HG03432 (cell line): ENCODE results near the gene MGAT4B.

ENCODE experiments used
- ATAC-seq: cut with Tn5 transposase; IDR thresholded peaks from one replicate; pipeline ENCODE4 v1.9.1; 2021; ENCODE audit warnings: mild to moderate bottlenecking, moderate library complexity; ENCODE audit not compliant: unreplicated experiment

Gene MGAT4B

GRCh38 chr5:179773686-179774040, 33.0 kb downstream of the MGAT4B start:
- no peak for ATAC-seq

GRCh38 chr5:179772351-179772750, 34.3 kb downstream of the MGAT4B start:
- ATAC-seq: no peak

DNA sequence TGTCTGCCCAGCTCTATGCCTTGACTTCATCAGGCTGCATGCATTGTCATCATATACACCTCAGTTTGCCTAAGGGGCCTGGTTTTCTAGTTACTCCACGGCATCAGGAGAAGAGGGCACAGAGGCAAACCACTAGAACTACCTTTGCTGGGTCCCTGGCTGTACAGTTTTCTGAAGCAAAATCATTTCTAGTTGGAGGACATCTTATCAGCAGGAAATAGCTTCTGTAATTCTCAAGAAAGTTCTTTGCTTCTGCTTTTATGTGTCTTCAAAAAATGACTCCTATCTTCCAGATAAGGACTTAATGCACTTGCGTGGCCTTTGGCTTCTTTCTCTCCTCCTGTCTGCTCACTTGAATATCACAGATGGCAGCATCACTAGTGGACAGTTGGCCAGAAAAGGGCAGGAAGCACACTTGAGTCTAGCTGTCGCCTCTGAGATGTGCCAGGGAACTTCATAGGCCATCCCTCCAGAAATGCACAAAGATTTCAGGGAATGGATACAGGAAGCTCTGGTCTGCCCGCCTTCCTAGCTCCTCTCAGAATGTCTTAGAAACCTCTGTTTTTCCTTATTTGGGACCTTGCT, 35.3 kb downstream of the MGAT4B start:
- ATAC-seq: no peak

DNA sequence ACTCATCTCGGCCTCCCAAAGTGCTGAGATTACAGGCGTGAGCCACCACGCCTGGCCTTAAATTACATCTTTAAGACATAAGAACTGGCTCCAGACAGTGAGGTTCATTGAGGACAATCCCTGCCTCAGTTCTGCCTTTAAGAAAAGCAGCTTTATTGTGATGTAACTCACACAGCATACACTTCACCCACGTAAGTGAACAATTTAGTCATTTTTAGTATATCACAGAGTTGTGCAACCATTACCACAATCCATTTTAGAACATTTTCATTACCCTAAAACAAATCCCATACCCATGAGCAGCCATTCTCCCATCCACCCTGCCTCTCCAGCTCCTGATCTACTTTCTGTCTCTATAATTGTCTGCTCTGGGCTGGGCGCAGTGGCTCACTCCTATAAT, 36.9 kb downstream of the MGAT4B start:
- no peak for ATAC-seq

DNA sequence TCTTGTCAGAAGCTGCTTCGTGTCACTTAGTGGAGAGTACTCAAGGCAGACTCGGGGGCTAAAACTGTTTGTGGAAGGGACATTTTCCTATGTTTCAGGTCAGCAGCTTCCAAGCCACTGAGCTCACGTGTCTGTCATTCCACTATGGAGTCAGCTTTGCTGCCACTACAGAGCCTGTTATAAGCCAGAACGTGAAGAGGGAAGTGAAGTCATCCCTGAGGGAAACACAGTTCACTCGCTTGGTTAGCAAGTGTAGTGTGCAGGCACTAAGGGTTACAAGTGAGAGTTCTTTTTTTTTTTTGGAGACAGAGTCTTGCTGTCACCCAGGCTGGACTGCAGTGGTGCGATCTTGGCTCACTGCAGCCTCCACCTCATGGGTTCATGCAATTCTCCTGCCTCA, 37.4 kb downstream of the MGAT4B start:
- ATAC-seq: no peak

DNA sequence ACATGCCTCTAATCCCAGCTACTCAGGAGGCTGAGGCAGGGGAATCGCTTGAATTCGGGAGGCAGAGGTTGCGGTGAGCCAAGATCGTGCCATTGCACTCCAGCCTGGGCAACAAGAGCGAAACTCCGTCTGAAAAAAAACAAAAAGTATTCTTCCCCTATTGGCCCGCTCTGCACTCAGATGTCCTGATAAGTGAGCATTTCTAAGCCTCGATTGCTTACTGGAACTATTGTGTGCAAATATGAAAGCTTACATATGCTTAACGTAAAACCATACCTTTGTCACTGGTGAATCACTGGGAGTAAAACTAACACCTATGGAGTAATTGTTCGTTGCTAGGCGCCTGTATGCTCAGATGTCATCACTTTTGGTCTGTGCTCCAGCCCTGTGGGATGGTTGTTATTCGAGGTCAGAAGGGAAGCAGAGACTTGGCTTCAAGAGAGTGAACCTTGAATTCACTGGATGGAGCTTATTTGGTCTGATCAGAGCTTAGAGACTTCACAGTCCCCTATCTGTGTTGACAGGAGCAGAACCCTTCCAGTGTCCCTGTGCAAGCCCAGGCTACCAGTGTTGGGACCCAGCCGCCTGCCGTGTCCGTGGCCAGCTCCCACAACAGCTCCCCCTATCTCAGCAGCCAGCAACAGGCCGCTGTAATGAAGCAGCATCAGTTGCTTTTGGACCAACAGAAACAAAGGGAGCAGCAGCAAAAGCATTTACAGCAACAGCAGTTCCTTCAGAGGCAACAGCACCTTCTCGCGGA, 38.2 kb downstream of the MGAT4B start:
- no peak for ATAC-seq

DNA sequence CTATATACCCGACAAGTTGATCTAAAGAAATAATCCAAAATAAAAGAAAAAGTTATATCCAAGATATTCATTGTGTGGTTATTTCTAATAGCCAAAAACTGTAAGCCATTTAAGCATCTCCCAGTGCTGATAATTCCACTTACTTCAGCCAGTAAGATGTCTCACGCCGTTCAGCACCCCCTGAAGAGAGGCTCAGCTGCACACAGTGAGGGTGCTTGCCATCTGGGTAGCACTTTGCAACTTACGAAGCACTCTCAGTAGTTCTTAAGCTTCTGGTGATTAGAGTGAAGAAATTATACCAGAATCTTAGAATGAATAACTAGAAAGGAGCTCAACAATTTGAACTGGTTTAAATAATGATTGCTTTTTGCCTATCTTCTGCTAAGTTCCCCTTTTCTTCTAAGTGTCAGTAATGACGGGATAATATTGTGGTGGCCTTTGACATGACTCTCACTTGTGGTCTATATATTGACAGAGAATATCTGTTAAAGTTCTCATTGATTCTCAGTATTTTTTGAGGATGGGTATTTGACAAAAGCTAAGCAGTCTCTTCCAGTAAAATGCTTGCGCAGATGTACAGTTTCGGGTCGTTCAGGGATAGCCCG, 39.1 kb downstream of the MGAT4B start:
- ATAC-seq: no peak

DNA sequence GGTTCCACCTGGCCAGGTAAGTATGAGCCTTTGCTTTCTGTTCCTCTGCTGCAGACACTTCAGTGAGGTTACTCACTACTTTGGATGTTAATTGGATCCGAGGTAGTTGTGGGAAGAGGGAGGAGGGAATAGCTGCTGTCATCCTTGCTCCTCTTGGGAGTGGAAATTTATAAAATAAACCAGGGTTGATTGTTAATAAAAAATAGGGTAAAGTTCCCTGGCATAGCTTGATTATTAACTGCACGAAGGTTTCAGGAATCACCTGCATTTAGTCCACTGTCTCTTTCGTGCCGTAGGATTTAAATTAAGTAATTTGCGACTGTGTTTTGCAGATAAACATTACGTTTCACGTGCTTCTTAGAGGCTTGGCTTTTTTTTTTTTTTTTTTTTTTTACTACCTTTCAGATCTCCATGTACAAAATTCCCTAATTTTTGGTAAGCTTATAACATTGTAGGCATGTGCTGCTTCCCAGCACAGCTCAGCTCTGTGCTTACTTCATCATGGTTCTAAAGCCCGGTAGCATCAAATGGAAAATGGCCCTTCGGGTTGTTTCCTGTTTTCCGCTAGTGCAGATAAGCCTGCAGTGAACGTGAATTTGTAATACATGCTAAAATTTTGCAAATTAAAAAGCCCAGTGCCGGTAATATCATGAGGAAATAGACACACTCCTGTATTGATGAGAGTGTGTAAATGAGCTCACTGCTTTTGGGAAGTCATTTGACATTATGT, 39.8 kb downstream of the MGAT4B start:
- no peak for ATAC-seq

DNA sequence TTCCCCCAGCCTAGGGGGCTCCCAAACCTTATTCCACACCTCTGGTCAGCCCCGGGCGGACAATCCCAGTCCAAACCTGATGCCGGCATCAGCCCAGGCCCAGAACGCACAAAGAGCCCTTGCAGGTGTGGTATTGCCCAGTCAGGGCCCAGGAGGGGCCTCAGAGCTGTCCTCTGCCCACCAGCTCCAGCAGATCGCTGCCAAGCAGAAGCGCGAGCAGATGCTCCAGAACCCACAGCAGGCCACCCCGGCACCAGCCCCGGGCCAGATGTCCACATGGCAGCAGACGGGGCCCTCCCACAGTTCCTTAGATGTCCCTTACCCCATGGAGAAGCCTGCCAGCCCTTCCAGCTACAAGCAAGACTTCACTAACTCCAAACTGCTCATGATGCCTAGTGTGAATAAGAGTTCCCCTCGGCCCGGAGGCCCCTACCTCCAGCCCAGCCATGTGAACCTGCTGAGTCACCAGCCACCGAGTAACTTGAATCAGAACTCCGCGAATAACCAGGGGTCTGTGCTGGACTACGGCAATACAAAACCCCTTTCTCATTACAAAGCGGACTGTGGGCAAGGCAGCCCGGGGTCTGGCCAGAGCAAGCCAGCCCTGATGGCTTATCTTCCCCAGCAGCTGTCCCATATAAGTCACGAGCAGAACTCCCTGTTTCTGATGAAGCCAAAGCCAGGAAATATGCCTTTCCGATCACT, 40.5 kb downstream of the MGAT4B start:
- no peak for ATAC-seq

- no peak for ATAC-seq
Measured at GRCh38 chr5:179765400-179765799, 41.3 kb downstream of the MGAT4B start.

DNA sequence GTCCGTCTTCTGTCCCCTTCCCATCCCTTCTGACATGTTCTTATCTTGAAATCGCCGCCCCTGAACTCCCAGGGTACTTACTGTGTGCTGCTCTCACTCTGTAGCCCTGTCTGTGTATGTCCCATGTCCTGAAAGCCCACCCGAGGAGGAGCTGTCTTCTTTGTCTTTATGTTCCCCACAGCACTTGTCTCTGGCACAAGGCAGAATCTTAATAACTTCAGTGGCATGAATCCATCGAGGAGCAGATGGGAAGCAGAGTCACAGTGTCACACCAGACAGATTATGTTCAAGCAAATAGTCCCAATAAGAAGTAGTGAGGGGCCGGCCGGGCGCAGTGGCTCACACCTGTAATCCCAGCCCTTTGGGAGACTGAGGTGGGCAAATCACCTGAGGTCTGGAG, 42.6 kb downstream of the MGAT4B start:
- no peak for ATAC-seq

DNA sequence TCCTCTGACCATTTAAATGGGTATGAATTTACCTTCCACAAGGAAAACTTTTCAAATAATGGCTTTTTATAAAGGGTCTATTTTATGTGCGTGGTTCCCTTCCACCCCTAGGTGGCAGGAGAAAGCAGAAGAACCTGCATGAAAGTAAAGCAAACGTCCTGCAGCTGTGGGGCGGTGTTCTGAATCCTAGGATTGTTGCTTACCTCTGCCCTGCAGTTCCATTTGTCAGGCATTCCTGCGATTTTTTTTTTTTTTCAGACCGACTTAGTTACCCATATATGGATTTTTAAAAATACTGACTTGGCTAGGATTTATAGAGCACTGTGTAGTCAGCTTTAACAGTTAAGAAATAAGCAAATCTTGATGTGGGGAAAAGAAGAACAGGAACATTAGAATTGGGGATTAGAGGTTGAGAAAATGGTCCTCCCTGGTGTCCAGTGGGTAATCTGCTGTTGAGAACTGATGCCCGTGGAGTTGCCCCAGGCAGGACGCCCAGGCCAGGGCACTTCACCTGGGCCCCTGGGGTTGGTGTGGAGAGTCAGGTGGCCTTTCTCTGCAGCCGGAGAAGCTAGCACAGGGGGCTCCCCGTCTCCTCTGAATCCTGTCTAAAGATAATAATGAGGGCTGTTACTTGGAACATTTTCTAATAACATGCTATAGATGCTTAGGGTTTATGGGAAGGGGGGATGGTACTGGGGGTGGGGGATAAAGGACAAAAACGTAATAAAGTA, 43.3 kb downstream of the MGAT4B start:
- ATAC-seq: peak; percentile 56

- ATAC-seq: no peak
Measured at GRCh38 chr5:179762781-179763176, 43.9 kb downstream of the MGAT4B start.

GRCh38 chr5:179762079-179762780, 44.4 kb downstream of the MGAT4B start:
- ATAC-seq: peak; percentile 38

DNA sequence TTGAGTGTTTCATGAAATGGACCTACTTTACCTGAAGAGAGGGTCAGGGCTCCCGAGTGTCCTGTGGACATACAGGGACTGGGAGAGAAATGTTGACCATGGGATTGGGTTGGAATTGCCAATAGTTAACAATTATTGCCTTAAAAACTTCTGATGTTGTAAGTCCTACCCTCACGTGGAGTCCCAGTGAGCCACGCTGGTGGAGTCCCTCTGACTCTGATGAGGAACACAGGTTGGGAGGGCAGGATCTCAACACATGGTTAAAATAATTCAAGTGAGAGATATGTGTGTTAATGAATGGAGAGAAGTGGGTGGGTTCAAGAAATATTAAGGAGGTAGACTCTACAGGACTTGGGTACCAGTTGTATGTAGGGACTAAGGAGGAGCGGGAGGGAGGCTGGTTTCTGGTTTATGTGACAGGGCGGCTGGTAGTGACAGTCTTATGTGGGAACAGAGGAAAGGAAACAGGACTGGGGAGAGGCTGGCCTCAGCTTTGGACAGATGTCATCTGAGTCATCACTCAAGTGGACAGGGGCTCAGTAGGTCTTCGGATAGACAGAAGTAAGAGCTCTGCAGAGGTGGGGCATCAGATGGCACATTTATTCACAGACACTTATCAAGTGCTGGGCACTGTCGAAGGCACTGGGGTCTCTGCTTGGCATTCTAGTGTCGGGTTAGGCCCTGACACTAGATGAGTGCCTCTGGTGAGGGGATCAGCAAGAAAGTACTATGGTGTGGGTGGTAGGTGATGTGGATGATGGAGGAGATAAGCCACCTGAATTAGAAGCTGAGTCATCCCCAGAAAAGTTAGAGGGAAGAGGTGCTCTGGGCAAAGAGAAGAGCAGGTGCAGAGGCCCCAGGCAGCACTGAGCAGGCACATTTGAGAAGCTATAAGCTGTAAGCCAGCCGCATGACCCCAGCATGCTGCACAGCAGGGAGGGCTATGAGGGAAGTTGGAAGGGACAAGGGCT, 46.8 kb downstream of the MGAT4B start:
- ATAC-seq: peak; percentile 57

- ATAC-seq: no peak
Measured at GRCh38 chr5:179758955-179759354, 47.7 kb downstream of the MGAT4B start.

- no peak for ATAC-seq
Measured at GRCh38 chr5:179755022-179755421, 51.6 kb downstream of the MGAT4B start.

DNA sequence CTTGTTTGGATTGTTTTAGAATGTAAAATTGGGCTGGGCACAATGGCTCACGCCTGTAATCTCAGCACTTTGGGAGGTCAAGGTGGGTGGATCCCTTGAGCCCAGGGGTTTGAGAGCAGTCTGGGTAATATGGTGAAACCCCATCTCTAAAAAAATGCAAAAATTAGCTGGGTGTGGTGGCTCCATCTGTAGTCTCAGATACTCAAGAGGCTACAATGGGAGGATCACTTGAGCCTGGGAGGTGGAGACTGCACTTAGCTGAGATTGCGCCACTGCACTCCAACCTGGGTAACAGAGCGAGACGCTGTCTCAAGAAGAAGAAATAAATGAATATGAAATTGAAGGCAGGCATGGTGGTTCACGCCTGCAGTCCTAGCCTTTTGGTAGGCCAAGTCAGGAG, 52.7 kb downstream of the MGAT4B start:
- ATAC-seq: no peak
